ENCODE results near the gene GNG3. TPM values are rescaled to one million over a fixed set of nuclear protein-coding genes. Genes with fewer than 3 reads are reported as not detected.
"Not testable (repeated sequence)": the region's sequence is repeated elsewhere in the genome, so short reads cannot be mapped to it uniquely, and the experiment has no call there.

The GNG3 gene
- total and polyA plus RNA-seq, 2 experiments from 2014 or later, result 2.1 to 7.2 TPM

GRCh38 chr11:62747475-62748160 lies 40.1 kb downstream of the GNG3 start (continued):
- TF ChIP-seq ZNF462 (CRISPR knock-in tag; IDR thresholded peaks at IDR 0.05), result no peak
- no peak for TF ChIP-seq ETS1 (IDR thresholded peaks at IDR 0.05)
- no peak for TF ChIP-seq POLR2AphosphoS5 (IDR thresholded peaks at IDR 0.05; ENCODE audit: low read depth)

GRCh38 chr11:62749931-62750330 lies 42.5 kb downstream of the GNG3 start:
- H3K79me2 ChIP-seq (replicated peaks; ENCODE audit: insufficient read depth), result peaks cover 53% of the 10 kb centered on the region
- Mint-ChIP-seq H3K27me3 (ENCODE audit: insufficient read depth, low read depth, poor library complexity) (peaks cover 19% of the 10 kb centered on the region), H3K36me3 (ENCODE audit: low read depth) (peaks cover 61% of the 10 kb centered on the region), H3K4me1 (peaks cover 10% of the 10 kb centered on the region)
- not testable (repeated sequence) for H3K4me1 ChIP-seq (ENCODE audit: insufficient read depth); H3K4me3 ChIP-seq; H3K9me3 Mint-ChIP-seq; H3K9me2 ChIP-seq (ENCODE audit: insufficient read depth); H3K27me3 ChIP-seq (ENCODE audit: insufficient read depth); ATAC-seq; H2AFZ ChIP-seq; H3K27ac Mint-ChIP-seq; H3K4me2 ChIP-seq; H3K4me3 Mint-ChIP-seq; DNase-seq (ENCODE audit: low spot score)
- H3K27ac ChIP-seq (ENCODE audit: low read depth), result peak overlapping the region; percentile 84
- H3F3A ChIP-seq (replicated peaks; ENCODE audit: low read depth), result peaks cover 41% of the 10 kb centered on the region
- peaks cover 43% of the 10 kb centered on the region for H4K20me1 ChIP-seq (replicated peaks; ENCODE audit: insufficient read depth)
- H3K36me3 ChIP-seq (ENCODE audit: insufficient read depth), result peaks cover 41% of the 10 kb centered on the region

Data from GM23338 (cell line).